Spleen (tissue), 3 donors: ENCODE data around the gene GIMD1.

Experiments used
- POLR2A ChIP-seq, 3 donors: fragments of 450-650 bp; IDR thresholded peaks; one replicate each; pipeline ENCODE4 v1.5.1; 2017; ENCODE audit warnings: antibody characterized with exemption in 3 of 3, mild to moderate bottlenecking in 1 of 3
- POLR2AphosphoS5 ChIP-seq, 3 donors: sonication (generic); formaldehyde crosslinking; IDR thresholded peaks; one replicate each; pipeline ENCODE4 v1.5.1; 2017; ENCODE audit warnings: antibody characterized with exemption in 3 of 3

DNA sequence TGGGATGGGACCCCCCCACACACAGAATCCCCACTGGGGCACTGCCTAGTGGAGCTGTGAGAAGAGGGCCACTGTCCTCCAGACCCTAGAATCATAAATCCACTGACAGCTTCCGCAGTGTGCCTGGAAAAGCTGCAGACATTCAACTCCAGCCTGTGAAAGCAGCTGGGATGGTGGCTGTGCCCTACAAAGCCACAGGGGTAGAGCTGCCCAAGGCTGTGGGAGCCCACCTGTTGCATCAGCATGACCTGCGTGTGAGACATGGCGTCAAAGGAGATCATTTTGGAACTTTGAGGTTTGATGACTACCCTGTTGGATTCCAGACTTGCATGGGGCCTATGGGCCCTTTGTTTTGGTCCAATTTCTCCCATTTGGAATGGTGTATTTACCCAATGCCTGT, 29.9 kb downstream of the GIMD1 start:
- TF ChIP-seq POLR2AphosphoS5 (IDR thresholded peaks at IDR 0.05): no peak
- TF ChIP-seq POLR2A (IDR thresholded peaks at IDR 0.05): no peak
